Pancreas (tissue), 10 donors: ENCODE measurements around the gene CRLF3. TPM values are rescaled to one million over a fixed set of nuclear protein-coding genes. Genes with fewer than 3 reads are reported as not detected.
"Not testable (repeated sequence)": the region's sequence is repeated elsewhere in the genome, so short reads cannot be mapped to it uniquely, and the experiment has no call there.

Source experiments
- ATAC-seq, 4 donors: fragments of 200-7000 bp; cut with Tn5 transposase; one replicate each; pipeline versions ENCODE4 v1.8.0 to v1.9.1; 2020; ENCODE audit warnings: mild to moderate bottlenecking in 4 of 4, moderate library complexity in 4 of 4
- DNase-seq, 6 donors: peaks; one replicate each; pipeline ENCODE4 v3.0.0-alpha.2; 2020
- FAIRE-seq: peaks from 2 replicates; lab custom pipeline; 2012; peaks lifted over from hg19 to GRCh38; lab: Jason Lieb, UNC
- H3K27ac ChIP-seq, 4 donors: fragments of 200-600 bp; sonication (generic); 1 replicate in 3 of 4; 2 replicates in 1 of 4; pipeline versions ENCODE4 v1.5.0 to v1.8.0; 2020
- H3K27me3 ChIP-seq, 4 donors: fragments of 200-600 bp; one replicate each; pipeline ENCODE4 v1.8.0; 2021
- H3K36me3 ChIP-seq, 3 donors: fragments of 200-600 bp; sonication (generic) in 1 of 3; one replicate each; pipeline versions ENCODE4 v1.5.0 to v1.8.0; 2020 to 2021
- H3K4me1 ChIP-seq, 3 donors: fragments of 200-600 bp; one replicate each; pipeline ENCODE4 v1.8.0; 2021
- H3K4me3 ChIP-seq, 4 donors: fragments of 200-600 bp; sonication (generic) in 2 of 4; one replicate each; pipeline versions ENCODE4 v1.5.0 to v1.8.0; 2020 to 2021
- H3K9me3 ChIP-seq, 4 donors: fragments of 200-600 bp; one replicate each; pipeline ENCODE4 v1.8.0; 2021
- WGBS, 2 donors: extraction: QIAGEN DNeasy Blood & Tissue Kit; methylation state at CpG; one replicate each; pipeline ENCODE4 v1.1.7; 2013; 5-methylcytosine and 5-hydroxymethylcytosine counted together
- intact Hi-C, 3 donors: fragments of 100-400 bp; cut with DNase I; formaldehyde crosslinking; loops; one replicate each; pipeline versions ENCODE4 v1.11.1 to v1.14.2; 2022
- polyA plus RNA-seq, 2 donors: library from polyadenylated mRNA; stranded (reverse); fragments of 200-250 nt; gene quantifications; one replicate each; pipeline ENCODE4 v1.2.3, GENCODE V29; 2013
- total RNA-seq, 6 donors: library from RNA; stranded (reverse); fragmentation: NEBNext Ultra II Directional in 4 of 6; extraction: Animal tissue kit (Norgen Biotek cat#: 25700) in 4 of 6; gene quantifications; one replicate each; pipeline versions ENCODE4 v1.2.1 to v1.2.4, GENCODE V29; 2021 to 2023
- TF ChIP-seq, protein P1 (sequence below), 4 donors: fragments of 200-600 bp; sonication (generic) in 3 of 4; IDR thresholded peaks; one replicate each; pipeline versions ENCODE4 v1.5.0 to v1.8.0; 2021; ENCODE audit warnings: antibody characterized with exemption in 4 of 4
- donor health status: healthy with polysubstance abuse.
- donor health status: DM: no; HTN: no; CAD: no; lungs with moderate emphysema.
- donor health status: DM: no; HTN: no; CAD: no.
- donor health status: control.
- donor health status: control.
- donor health status: Bipolar disorder and iron deficiency.
- donor health status: DM: yes; HTN: yes; CAD: no.
- donor health status: DM: no; HTN: no; CAD: no.
- donor health status: DM: no; HTN: no; CAD: no.
- donor health status: DM: yes; HTN: yes; CAD: no.

Gene CRLF3
- total and polyA plus RNA-seq, 8 donors: 2.5 to 8.0 (median 2.9) TPM

DNA sequence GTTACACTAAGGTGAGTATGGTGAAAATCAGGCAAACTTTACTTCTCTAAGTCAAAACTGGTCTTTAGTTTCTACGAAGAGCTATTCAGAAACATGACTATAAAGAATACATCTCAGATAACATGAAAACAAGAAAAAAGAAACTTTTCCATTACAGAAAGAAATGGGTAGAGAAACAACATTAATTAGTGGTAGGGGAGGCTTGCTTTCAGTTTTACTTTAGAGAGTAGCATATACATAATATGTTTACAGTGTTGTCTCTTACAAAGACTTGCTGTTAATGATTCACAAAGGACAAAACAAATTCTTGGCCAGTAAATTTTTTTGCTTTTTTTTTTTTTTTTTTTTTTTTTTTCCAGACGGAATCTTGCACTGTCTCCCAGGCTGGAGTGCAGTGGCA is 34.2 kb downstream of the CRLF3 start:
- Histone ChIP-seq H3K4me3 (no peak overlapping the region), H3K9me3 (no peaks in the 10 kb centered on the region), H3K36me3 (peaks cover 0 to 10% (median 4%) of the 10 kb centered on the region in 3 donors), H3K4me1 (no peaks in the 10 kb centered on the region), H3K27me3 (no peaks in the 10 kb centered on the region), H3K27ac (no peak overlapping the region)
- no peak for DNase-seq
- no peak for ATAC-seq
- intact Hi-C loops: no loop called here
- 78 to 84% methylated on average over 2 of the region's 2 CpGs for WGBS, 2 donors
- no peak for FAIRE-seq
- TF ChIP-seq, protein P1, sequence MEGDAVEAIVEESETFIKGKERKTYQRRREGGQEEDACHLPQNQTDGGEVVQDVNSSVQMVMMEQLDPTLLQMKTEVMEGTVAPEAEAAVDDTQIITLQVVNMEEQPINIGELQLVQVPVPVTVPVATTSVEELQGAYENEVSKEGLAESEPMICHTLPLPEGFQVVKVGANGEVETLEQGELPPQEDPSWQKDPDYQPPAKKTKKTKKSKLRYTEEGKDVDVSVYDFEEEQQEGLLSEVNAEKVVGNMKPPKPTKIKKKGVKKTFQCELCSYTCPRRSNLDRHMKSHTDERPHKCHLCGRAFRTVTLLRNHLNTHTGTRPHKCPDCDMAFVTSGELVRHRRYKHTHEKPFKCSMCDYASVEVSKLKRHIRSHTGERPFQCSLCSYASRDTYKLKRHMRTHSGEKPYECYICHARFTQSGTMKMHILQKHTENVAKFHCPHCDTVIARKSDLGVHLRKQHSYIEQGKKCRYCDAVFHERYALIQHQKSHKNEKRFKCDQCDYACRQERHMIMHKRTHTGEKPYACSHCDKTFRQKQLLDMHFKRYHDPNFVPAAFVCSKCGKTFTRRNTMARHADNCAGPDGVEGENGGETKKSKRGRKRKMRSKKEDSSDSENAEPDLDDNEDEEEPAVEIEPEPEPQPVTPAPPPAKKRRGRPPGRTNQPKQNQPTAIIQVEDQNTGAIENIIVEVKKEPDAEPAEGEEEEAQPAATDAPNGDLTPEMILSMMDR (IDR thresholded peaks at IDR 0.05): no peak

DNA sequence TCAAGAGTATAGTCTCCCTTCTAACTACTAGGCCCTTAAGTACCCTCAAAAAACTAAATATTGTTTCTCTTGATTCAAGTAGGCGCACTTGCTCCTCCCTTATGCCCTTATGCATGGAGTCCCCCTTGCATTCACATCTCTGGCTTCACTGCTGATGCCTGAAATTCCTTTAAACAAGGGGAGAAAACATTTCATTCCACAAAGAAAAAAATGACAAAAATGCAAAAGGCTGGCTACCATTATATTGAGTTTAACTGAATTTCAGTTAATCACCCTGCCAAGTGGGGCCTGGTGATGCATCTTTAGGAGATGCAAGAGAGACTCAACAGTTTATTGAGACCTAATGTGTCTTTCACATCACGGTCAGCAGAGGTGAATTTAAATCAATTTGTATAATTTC is 35.6 kb downstream of the CRLF3 start:
- no peak overlapping the region for H3K4me3 ChIP-seq
- H3K27ac ChIP-seq: no peak overlapping the region
- TF ChIP-seq, protein P1 (IDR thresholded peaks at IDR 0.05): no peak
- 94 to 100% methylated on average over 2 of the region's 2 CpGs for WGBS, 2 donors
- no peak for DNase-seq
- no peaks in the 10 kb centered on the region for H3K9me3 ChIP-seq
- intact Hi-C loops: no loop called here
- no peaks in the 10 kb centered on the region for H3K4me1 ChIP-seq
- peaks cover 0 to 10% (median 4%) of the 10 kb centered on the region in 3 donors for H3K36me3 ChIP-seq
- no peak for FAIRE-seq
- ATAC-seq: no peak
- no peaks in the 10 kb centered on the region for H3K27me3 ChIP-seq

DNA sequence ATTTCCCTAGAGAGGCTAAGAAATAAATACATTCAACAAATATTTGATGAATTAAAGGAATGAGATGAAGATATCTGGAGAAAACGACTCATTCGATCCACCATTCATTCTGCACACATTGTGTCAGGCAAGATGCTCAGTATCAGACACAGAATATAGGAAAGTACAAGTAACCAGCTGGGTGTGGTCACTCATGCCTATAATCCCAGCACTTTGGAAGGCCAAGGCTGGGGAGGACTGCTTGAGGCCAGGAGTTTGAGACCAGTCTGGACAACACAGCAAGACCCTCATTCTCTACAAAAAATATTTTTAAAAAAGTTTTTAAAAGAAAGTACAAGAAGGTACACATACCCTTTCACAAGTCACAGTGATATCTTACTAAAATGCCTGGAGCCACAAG is 42.3 kb downstream of the CRLF3 start:
- Histone ChIP-seq H3K4me3 (no peak overlapping the region), H3K27me3 (no peaks in the 10 kb centered on the region), H3K9me3 (no peaks in the 10 kb centered on the region), H3K27ac (no peak overlapping the region), H3K36me3 (peaks cover 0 to 4% (median 0%) of the 10 kb centered on the region in 3 donors), H3K4me1 (no peaks in the 10 kb centered on the region)
- WGBS, 2 donors: 73 to 78% methylated on average over 2 of the region's 2 CpGs
- intact Hi-C loops: no loop called here
- FAIRE-seq: no peak
- DNase-seq: no peak
- TF ChIP-seq, protein P1 (IDR thresholded peaks at IDR 0.05): no peak
- ATAC-seq: no peak

DNA sequence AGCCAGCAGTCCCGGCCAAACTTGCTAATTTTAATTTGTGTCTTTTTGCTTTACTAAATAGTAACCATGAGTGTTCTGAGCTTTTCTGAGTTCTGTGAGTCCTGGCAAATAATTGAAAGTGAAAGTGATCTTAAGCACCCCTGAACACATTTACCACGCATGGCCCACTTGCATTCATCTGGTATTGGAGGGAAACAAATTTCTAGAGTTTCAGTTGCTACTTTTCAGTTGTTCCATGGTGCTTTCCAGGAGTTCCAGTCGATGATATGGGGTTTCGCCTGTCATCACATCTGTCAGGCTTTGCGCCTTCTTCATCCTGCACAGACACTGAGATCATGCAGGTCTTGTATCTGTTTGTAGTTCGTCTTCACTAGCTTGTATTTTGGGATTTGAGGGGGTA is 44.1 kb downstream of the CRLF3 start:
- Histone ChIP-seq H3K4me1 (no peaks in the 10 kb centered on the region), H3K9me3 (no peaks in the 10 kb centered on the region), H3K27ac (no peak overlapping the region), H3K36me3 (peaks cover 0 to under 1% (median 0%) of the 10 kb centered on the region in 3 donors), H3K27me3 (no peaks in the 10 kb centered on the region), H3K4me3 (no peak overlapping the region)
- FAIRE-seq (no peak), DNase-seq (no peak), ATAC-seq (no peak)
- WGBS, 2 donors: 94 to 96% methylated on average over 6 of the region's 6 CpGs
- intact Hi-C loops: no loop called here
- TF ChIP-seq, protein P1 (IDR thresholded peaks at IDR 0.05): no peak

DNA sequence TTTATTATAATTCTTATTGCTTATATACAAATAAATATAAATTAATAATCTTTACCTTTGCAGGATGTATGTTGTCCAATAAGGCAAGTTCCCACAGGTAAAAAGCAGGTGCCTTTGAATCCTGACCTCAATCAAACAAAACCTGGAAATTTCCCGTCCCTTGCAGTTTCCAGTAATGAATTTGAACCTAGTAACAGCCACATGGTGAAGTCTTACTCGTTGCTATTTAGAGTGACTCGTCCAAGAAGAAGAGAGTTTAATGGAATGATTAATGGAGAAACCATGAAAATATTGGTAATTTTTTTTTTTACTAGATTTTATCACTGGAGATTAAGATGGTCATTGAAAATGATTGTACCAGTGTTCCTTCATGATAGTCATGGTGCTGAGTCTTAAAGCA is 55.7 kb downstream of the CRLF3 start:
- ATAC-seq, DNase-seq, H3K27me3 ChIP-seq, H3K27ac ChIP-seq, H3K9me3 ChIP-seq, H3K36me3 ChIP-seq, intact Hi-C loops, H3K4me1 ChIP-seq, H3K4me3 ChIP-seq, FAIRE-seq: not testable (repeated sequence)
- WGBS, 2 donors: 50 to 59% methylated on average over 3 of the region's 3 CpGs

DNA sequence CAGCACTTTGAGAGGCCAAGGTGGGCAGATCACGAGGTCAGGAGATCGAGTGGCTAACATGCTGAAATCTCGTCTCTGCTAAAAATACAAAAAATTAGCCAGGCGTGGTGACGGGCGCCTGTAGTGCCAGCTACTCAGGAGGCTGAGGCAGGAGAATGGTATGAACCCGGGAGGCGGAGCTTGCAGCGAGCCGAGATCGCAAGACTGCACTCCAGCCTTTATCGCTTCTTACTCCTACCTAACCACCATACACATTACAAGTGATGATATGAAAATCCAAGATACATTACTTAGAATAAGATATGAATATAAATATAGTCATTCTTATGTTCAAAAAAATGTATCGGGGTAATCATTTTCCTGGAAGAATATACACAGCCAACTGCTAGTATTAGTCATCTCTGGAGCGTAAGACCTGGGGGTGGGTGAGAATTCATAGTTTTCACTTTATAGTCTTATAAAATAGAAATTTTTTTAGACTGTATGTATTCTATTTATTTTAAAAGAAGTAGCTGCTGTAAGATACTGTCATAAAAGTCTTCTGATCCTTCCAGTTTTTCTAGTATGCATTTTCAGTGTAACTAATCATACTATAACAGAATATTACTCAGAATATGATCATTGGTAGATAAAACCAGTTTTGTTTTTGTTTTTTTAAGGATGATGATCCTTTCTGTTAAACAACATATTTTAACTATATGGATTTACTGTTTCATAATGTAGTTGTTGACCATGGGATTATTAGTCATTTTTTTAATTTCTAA is 56.7 kb downstream of the CRLF3 start:
- DNase-seq, intact Hi-C loops, H3K4me3 ChIP-seq, H3K27ac ChIP-seq, H3K9me3 ChIP-seq, H3K27me3 ChIP-seq, H3K36me3 ChIP-seq, ATAC-seq, H3K4me1 ChIP-seq: not testable (repeated sequence)
- 97 to 99% methylated on average over 14 of the region's 14 CpGs for WGBS, 2 donors
- peak; percentile 63 for FAIRE-seq
